ENCODE measurements around the gene SLC22A15.

DNA sequence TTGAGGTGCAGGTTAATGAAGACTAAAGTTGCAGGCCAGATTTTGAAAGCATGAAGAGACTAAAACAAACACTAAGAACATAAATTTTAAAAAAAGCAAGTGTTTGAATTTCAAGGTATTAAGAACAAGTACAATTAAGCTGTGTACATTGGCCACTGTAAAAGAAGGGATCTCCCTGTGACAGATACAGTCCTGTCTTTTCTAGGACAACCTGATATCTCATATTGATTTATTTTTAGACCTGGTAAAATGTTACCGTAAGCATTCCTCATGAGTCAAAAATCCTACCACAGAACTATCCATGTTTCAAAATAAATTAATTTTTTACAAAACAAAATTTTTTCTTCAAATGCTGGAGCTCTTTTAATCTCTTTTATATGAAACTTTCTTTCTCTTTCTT is 39.4 kb downstream of the SLC22A15 start:
- TF ChIP-seq, protein P1, sequence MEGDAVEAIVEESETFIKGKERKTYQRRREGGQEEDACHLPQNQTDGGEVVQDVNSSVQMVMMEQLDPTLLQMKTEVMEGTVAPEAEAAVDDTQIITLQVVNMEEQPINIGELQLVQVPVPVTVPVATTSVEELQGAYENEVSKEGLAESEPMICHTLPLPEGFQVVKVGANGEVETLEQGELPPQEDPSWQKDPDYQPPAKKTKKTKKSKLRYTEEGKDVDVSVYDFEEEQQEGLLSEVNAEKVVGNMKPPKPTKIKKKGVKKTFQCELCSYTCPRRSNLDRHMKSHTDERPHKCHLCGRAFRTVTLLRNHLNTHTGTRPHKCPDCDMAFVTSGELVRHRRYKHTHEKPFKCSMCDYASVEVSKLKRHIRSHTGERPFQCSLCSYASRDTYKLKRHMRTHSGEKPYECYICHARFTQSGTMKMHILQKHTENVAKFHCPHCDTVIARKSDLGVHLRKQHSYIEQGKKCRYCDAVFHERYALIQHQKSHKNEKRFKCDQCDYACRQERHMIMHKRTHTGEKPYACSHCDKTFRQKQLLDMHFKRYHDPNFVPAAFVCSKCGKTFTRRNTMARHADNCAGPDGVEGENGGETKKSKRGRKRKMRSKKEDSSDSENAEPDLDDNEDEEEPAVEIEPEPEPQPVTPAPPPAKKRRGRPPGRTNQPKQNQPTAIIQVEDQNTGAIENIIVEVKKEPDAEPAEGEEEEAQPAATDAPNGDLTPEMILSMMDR (IDR thresholded peaks at IDR 0.05): no peak
- no peak for TF ChIP-seq REST (IDR thresholded peaks at IDR 0.05)

All from A549 (cell line).